Measurements from ENCODE around the gene TMEM163.

The TMEM163 gene

GRCh38 chr2:134438371-134438770 lies 280.4 kb downstream of the TMEM163 start:
- DNase-seq (ENCODE audit: low read depth in 3 of 3) = no peak

- DNase-seq (ENCODE audit: low read depth in 3 of 3) = no peak
Observed at GRCh38 chr2:134436706-134437105, 282.1 kb downstream of the TMEM163 start.

GRCh38 chr2:134435936-134436335 lies 282.9 kb downstream of the TMEM163 start:
- DNase-seq (ENCODE audit: low read depth in 3 of 3) = no peak

GRCh38 chr2:134435505-134435904 lies 283.3 kb downstream of the TMEM163 start:
- no peak for DNase-seq (ENCODE audit: low read depth in 3 of 3)

GRCh38 chr2:134433979-134434378 lies 284.8 kb downstream of the TMEM163 start:
- no peak for DNase-seq (ENCODE audit: low read depth in 3 of 3)

- DNase-seq (ENCODE audit: low read depth in 3 of 3) = no peak
Observed at GRCh38 chr2:134433469-134433868, 285.3 kb downstream of the TMEM163 start.

- DNase-seq (ENCODE audit: low read depth in 3 of 3) = no peak
Observed at GRCh38 chr2:134432435-134432883, 286.3 kb downstream of the TMEM163 start.

GRCh38 chr2:134431838-134432434 lies 286.9 kb downstream of the TMEM163 start:
- DNase-seq (ENCODE audit: low read depth in 3 of 3) = no peak

- DNase-seq (ENCODE audit: low read depth in 3 of 3) = no peak
Observed at GRCh38 chr2:134429886-134430285, 288.9 kb downstream of the TMEM163 start.

- DNase-seq (ENCODE audit: low read depth in 3 of 3) = no peak
Observed at GRCh38 chr2:134426721-134427120, 292.1 kb downstream of the TMEM163 start.

- no peak for DNase-seq (ENCODE audit: low read depth in 3 of 3)
Observed at GRCh38 chr2:134425724-134426496, 292.9 kb downstream of the TMEM163 start.

GRCh38 chr2:134421556-134422328 lies 297.1 kb downstream of the TMEM163 start:
- DNase-seq (ENCODE audit: low read depth in 3 of 3) = no peak

- no peak for DNase-seq (ENCODE audit: low read depth in 3 of 3)
Observed at GRCh38 chr2:134420920-134421319, 297.9 kb downstream of the TMEM163 start.

GRCh38 chr2:134420259-134420658 lies 298.5 kb downstream of the TMEM163 start:
- no peak for DNase-seq (ENCODE audit: low read depth in 3 of 3)

- DNase-seq (ENCODE audit: low read depth in 3 of 3) = no peak
Observed at GRCh38 chr2:134417968-134418582, 300.7 kb downstream of the TMEM163 start.

GRCh38 chr2:134416637-134417036 lies 302.2 kb downstream of the TMEM163 start:
- no peak for DNase-seq (ENCODE audit: low read depth in 3 of 3)

- DNase-seq (ENCODE audit: low read depth in 3 of 3) = no peak
Observed at GRCh38 chr2:134416018-134416417, 302.8 kb downstream of the TMEM163 start.

- no peak for DNase-seq (ENCODE audit: low read depth in 3 of 3)
Observed at GRCh38 chr2:134413912-134414311, 304.9 kb downstream of the TMEM163 start.

GRCh38 chr2:134413430-134413829 lies 305.4 kb downstream of the TMEM163 start:
- no peak for DNase-seq (ENCODE audit: low read depth in 3 of 3)

GRCh38 chr2:134412639-134412999 lies 306.2 kb downstream of the TMEM163 start:
- DNase-seq (ENCODE audit: low read depth in 3 of 3) = no peak

GRCh38 chr2:134411828-134412638 lies 306.8 kb downstream of the TMEM163 start:
- DNase-seq (ENCODE audit: low read depth in 3 of 3) = peak; percentile 37 to 52 (median 50)

All from stimulated activated CD4-positive, alpha-beta T cell treated with anti-CD3 and anti-CD28 coated beads, TNF-alpha, amount 100 ng/mL, for 48 hours (primary cell).